Iris pigment epithelial cell (primary cell): ENCODE results near the gene ZNF600.
A peak's percentile ranks its signal among the peaks of the same experiment; 100 is the strongest.
"Not testable (repeated sequence)": the region's sequence is repeated elsewhere in the genome, so short reads cannot be mapped to it uniquely, and the experiment has no call there.

Source experiments
- DNase-seq: peaks from one replicate; pipeline ENCODE4 v3.0.0-alpha.2; 2011; ENCODE audit warnings: low read depth

ZNF600 gene

GRCh38 chr19:52786464-52787354 is at the start of gene ZNF600:
Gene ZNF600 (minus strand): TSS chr19:52786791. CDS start chr19:52778888, 7,903 bp downstream.
- DNase-seq: peak; percentile 65

- DNase-seq: not testable (repeated sequence)
Observed at GRCh38 chr19:52834289-52834688, 47.7 kb upstream of the ZNF600 start.

GRCh38 chr19:52833541-52833940 is 47.0 kb upstream of the ZNF600 start:
- peak; percentile 1 for DNase-seq

GRCh38 chr19:52829866-52830265 is 43.3 kb upstream of the ZNF600 start:
- DNase-seq: not testable (repeated sequence)

GRCh38 chr19:52825765-52826164 is 39.2 kb upstream of the ZNF600 start:
- DNase-seq: no peak

- DNase-seq: no peak
Observed at GRCh38 chr19:52823676-52824075, 37.1 kb upstream of the ZNF600 start.

- DNase-seq: peak; percentile 34
Observed at GRCh38 chr19:52821204-52821960, 34.8 kb upstream of the ZNF600 start, which contains the start of gene ZNF28. Gene ZNF28 (minus strand): TSS chr19:52821633. CDS start chr19:52817958, 3,675 bp downstream.

GRCh38 chr19:52820472-52821203 is 34.0 kb upstream of the ZNF600 start:
- DNase-seq: peak; percentile 34

- no peak for DNase-seq
Observed at GRCh38 chr19:52809801-52810200, 23.2 kb upstream of the ZNF600 start.

GRCh38 chr19:52799950-52800640 is 13.5 kb upstream of the ZNF600 start:
- not testable (repeated sequence) for DNase-seq

- no peak for DNase-seq
Observed at GRCh38 chr19:52789440-52789839, 2.8 kb upstream of the ZNF600 start.

- peak; percentile 1 for DNase-seq
Observed at GRCh38 chr19:52786078-52786463, 520 bp downstream of the ZNF600 start.

- no peak for DNase-seq
Observed at GRCh38 chr19:52785506-52785905, 1.1 kb downstream of the ZNF600 start.

- DNase-seq: not testable (repeated sequence)
Observed at GRCh38 chr19:52782864-52783263, 3.7 kb downstream of the ZNF600 start.

GRCh38 chr19:52778811-52779210 is 7.8 kb downstream of the ZNF600 start:
- peak; percentile 25 for DNase-seq

- not testable (repeated sequence) for DNase-seq
Observed at GRCh38 chr19:52756447-52756846, 30.1 kb downstream of the ZNF600 start.

GRCh38 chr19:52749780-52750179 is 36.8 kb downstream of the ZNF600 start:
- DNase-seq: no peak

- peak; percentile 54 for DNase-seq
Observed at GRCh38 chr19:52748336-52748950, 38.1 kb downstream of the ZNF600 start.

GRCh38 chr19:52745919-52746318 is 40.7 kb downstream of the ZNF600 start:
- DNase-seq: not testable (repeated sequence)

- no peak for DNase-seq
Observed at GRCh38 chr19:52743091-52743490, 43.5 kb downstream of the ZNF600 start.

- peak; percentile 26 for DNase-seq
Observed at GRCh38 chr19:52742516-52742915, 44.1 kb downstream of the ZNF600 start.
